Activated CD8-positive, alpha-beta T cell treated with anti-CD3 and anti-CD28 coated beads for 36 hours (primary cell): ENCODE measurements around the gene KLF5. TPM values are rescaled to one million over a fixed set of nuclear protein-coding genes. Genes with fewer than 3 reads are reported as not detected.
"Not testable (repeated sequence)": the region's sequence is repeated elsewhere in the genome, so short reads cannot be mapped to it uniquely, and the experiment has no call there.

Source experiments
- ATAC-seq: fragments of 200-7000 bp; cut with Tn5 transposase; one replicate; pipeline ENCODE4 v1.10.0; 2021; ENCODE audit warnings: mild to moderate bottlenecking, moderate library complexity
- CTCF ChIA-PET: fragments of 350-600 bp; sonication (Branson Sonifier 250); formaldehyde crosslinking; loops from one replicate; lab custom pipeline; 2021; ENCODE audit warnings: antibody characterized with exemption; lab: Charles Lee
- POLR2A ChIA-PET: fragments of 350-600 bp; sonication (Branson Sonifier 250); formaldehyde crosslinking; loops from one replicate; lab custom pipeline; 2021; ENCODE audit warnings: antibody characterized with exemption; lab: Charles Lee
- DNase-seq: peaks from one replicate; pipeline ENCODE4 v3.0.0-alpha.2; 2020
- H3K27ac Mint-ChIP-seq: one replicate; pipeline ENCODE4 v1.8.0; 2021; ENCODE audit warnings: mild to moderate bottlenecking, mixed read lengths
- H3K27me3 Mint-ChIP-seq: one replicate; pipeline ENCODE4 v1.8.0; 2021; ENCODE audit warnings: mixed read lengths
- H3K36me3 Mint-ChIP-seq: one replicate; pipeline ENCODE4 v1.8.0; 2021; ENCODE audit warnings: low read depth, mixed read lengths
- H3K4me1 Mint-ChIP-seq: one replicate; pipeline ENCODE4 v1.8.0; 2021; ENCODE audit warnings: low read depth, mixed read lengths
- H3K4me3 Mint-ChIP-seq: one replicate; pipeline ENCODE4 v1.8.0; 2021; ENCODE audit warnings: mild to moderate bottlenecking, moderate library complexity, mixed read lengths
- H3K9me3 Mint-ChIP-seq: one replicate; pipeline ENCODE4 v1.8.0; 2021; ENCODE audit warnings: mixed read lengths
- CTCF ChIP-seq: fragments of 200-600 bp; IDR thresholded peaks from one replicate; pipeline ENCODE4 v1.8.0; 2022; ENCODE audit warnings: antibody characterized with exemption, mild to moderate bottlenecking
- intact Hi-C: fragments of 100-400 bp; cut with micrococcal nuclease; formaldehyde crosslinking; loops from one replicate; pipeline ENCODE4 v1.10.0; 2022
- total RNA-seq, 2 experiments: library from RNA; stranded (reverse); gene quantifications; one replicate each; pipeline ENCODE4 v1.2.3, GENCODE V29; 2021

The KLF5 gene
- total RNA-seq, 2 experiments from 2014 or later = 1.3 to 1.6 TPM

GRCh38 chr13:73090116-73090822, 31.5 kb downstream of the KLF5 start:
- ATAC-seq = no peak
- intact Hi-C loops = no loop called here
- Mint-ChIP-seq H3K27ac (no peak overlapping the region), H3K9me3 (peaks cover 4% of the 10 kb centered on the region), H3K4me3 (no peak overlapping the region), H3K27me3 (no peaks in the 10 kb centered on the region), H3K4me1 (peaks cover 8% of the 10 kb centered on the region), H3K36me3 (no peaks in the 10 kb centered on the region)
- ChIA-PET CTCF (no interaction called here), POLR2A (no interaction called here)
- DNase-seq = no peak
- TF ChIP-seq CTCF = no peak

GRCh38 chr13:73090823-73091187, 32.0 kb downstream of the KLF5 start:
- DNase-seq (no peak), ATAC-seq (no peak)
- no peaks in the 10 kb centered on the region for H3K27me3 Mint-ChIP-seq
- CTCF ChIA-PET = no interaction called here
- peaks cover 8% of the 10 kb centered on the region for H3K4me1 Mint-ChIP-seq
- H3K27ac Mint-ChIP-seq = no peak overlapping the region
- no peak overlapping the region for H3K4me3 Mint-ChIP-seq
- POLR2A ChIA-PET = no interaction called here
- no peak for TF ChIP-seq CTCF
- H3K9me3 Mint-ChIP-seq = peaks cover 4% of the 10 kb centered on the region
- no peaks in the 10 kb centered on the region for H3K36me3 Mint-ChIP-seq
- intact Hi-C loops = no loop called here

GRCh38 chr13:73092829-73093228, 34.0 kb downstream of the KLF5 start:
- intact Hi-C loops = no loop called here
- ATAC-seq = no peak
- CTCF ChIA-PET = no interaction called here

GRCh38 chr13:73096173-73096572, 37.4 kb downstream of the KLF5 start:
- H3K4me1 Mint-ChIP-seq = no peaks in the 10 kb centered on the region
- no peak overlapping the region for H3K27ac Mint-ChIP-seq
- POLR2A ChIA-PET = no interaction called here
- DNase-seq (no peak), ATAC-seq (no peak)
- no peak for TF ChIP-seq CTCF
- H3K36me3 Mint-ChIP-seq = no peaks in the 10 kb centered on the region
- H3K27me3 Mint-ChIP-seq = no peaks in the 10 kb centered on the region
- H3K9me3 Mint-ChIP-seq = no peaks in the 10 kb centered on the region
- intact Hi-C loops = no loop called here
- H3K4me3 Mint-ChIP-seq = no peak overlapping the region
- CTCF ChIA-PET = no interaction called here

More at GRCh38 chr13:73092829-73093228, 34.0 kb downstream of the KLF5 start:
- DNase-seq = no peak
- Mint-ChIP-seq H3K4me3 (no peak overlapping the region), H3K9me3 (peaks cover 2% of the 10 kb centered on the region), H3K27ac (no peak overlapping the region), H3K36me3 (no peaks in the 10 kb centered on the region), H3K4me1 (peaks cover 8% of the 10 kb centered on the region), H3K27me3 (no peaks in the 10 kb centered on the region)
- POLR2A ChIA-PET = no interaction called here
- TF ChIP-seq CTCF = no peak

- Mint-ChIP-seq H3K27ac (no peak overlapping the region), H3K4me1 (peaks cover under 1% of the 10 kb centered on the region), H3K4me3 (no peak overlapping the region), H3K36me3 (no peaks in the 10 kb centered on the region), H3K9me3 (no peaks in the 10 kb centered on the region), H3K27me3 (no peaks in the 10 kb centered on the region)
- no peak for DNase-seq
- ATAC-seq = no peak
- ChIA-PET CTCF (no interaction called here), POLR2A (no interaction called here)
- no peak for TF ChIP-seq CTCF
- intact Hi-C loops = no loop called here
Observed at GRCh38 chr13:73096638-73097037, 37.8 kb downstream of the KLF5 start.

GRCh38 chr13:73100781-73101180, 42.0 kb downstream of the KLF5 start:
- DNase-seq, H3K4me3 Mint-ChIP-seq, H3K9me3 Mint-ChIP-seq, CTCF ChIA-PET, H3K36me3 Mint-ChIP-seq, H3K4me1 Mint-ChIP-seq, H3K27ac Mint-ChIP-seq, ATAC-seq, POLR2A ChIA-PET, H3K27me3 Mint-ChIP-seq, intact Hi-C loops: not testable (repeated sequence)
